Measurements from ENCODE around the gene VSTM1.

The VSTM1 gene

DNA sequence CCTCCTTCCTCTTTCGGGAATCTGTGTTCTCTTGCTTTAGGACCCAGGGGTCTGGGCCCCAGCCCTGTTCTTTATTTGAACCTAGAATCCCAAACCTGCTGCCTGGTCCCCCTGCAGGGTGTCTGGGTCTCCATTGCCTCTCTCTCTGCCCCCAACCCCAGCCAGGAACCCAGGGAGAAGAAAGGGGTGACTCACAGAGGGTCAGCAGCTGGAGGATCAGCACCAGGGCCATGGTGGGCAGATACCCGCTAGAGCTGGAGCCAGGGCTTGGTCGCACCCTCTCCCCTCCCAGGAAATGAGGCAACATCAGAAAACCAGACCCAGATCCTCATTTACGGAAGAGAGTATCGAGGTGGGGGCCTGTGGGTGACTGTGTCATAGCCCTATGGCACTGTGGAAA lies 36.9 kb upstream of the VSTM1 start, which contains the start of gene OSCAR:
Gene OSCAR (minus strand): TSS at position 243 of the 400 bp plus-strand sequence. CDS start 11 bp downstream, at position 232.
- TF ChIP-seq, protein P1, sequence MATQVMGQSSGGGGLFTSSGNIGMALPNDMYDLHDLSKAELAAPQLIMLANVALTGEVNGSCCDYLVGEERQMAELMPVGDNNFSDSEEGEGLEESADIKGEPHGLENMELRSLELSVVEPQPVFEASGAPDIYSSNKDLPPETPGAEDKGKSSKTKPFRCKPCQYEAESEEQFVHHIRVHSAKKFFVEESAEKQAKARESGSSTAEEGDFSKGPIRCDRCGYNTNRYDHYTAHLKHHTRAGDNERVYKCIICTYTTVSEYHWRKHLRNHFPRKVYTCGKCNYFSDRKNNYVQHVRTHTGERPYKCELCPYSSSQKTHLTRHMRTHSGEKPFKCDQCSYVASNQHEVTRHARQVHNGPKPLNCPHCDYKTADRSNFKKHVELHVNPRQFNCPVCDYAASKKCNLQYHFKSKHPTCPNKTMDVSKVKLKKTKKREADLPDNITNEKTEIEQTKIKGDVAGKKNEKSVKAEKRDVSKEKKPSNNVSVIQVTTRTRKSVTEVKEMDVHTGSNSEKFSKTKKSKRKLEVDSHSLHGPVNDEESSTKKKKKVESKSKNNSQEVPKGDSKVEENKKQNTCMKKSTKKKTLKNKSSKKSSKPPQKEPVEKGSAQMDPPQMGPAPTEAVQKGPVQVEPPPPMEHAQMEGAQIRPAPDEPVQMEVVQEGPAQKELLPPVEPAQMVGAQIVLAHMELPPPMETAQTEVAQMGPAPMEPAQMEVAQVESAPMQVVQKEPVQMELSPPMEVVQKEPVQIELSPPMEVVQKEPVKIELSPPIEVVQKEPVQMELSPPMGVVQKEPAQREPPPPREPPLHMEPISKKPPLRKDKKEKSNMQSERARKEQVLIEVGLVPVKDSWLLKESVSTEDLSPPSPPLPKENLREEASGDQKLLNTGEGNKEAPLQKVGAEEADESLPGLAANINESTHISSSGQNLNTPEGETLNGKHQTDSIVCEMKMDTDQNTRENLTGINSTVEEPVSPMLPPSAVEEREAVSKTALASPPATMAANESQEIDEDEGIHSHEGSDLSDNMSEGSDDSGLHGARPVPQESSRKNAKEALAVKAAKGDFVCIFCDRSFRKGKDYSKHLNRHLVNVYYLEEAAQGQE (IDR thresholded peaks at IDR 0.05; ENCODE audit: insufficient read depth in 1 of 2, low read depth in 2 of 2, low read length in 2 of 2), result no peak
- TF ChIP-seq POLR2AphosphoS5 (IDR thresholded peaks at IDR 0.05; ENCODE audit: low read depth, low read length) (no peak), TAF1 (IDR thresholded peaks at IDR 0.05; ENCODE audit: borderline replicate concordance, insufficient read depth, low read length) (no peak), FOXP2 (optimal IDR thresholded peaks at IDR 0.05; ENCODE audit: borderline replicate concordance, extremely low read depth, extremely low read length, insufficient read depth) (no peak)

DNA sequence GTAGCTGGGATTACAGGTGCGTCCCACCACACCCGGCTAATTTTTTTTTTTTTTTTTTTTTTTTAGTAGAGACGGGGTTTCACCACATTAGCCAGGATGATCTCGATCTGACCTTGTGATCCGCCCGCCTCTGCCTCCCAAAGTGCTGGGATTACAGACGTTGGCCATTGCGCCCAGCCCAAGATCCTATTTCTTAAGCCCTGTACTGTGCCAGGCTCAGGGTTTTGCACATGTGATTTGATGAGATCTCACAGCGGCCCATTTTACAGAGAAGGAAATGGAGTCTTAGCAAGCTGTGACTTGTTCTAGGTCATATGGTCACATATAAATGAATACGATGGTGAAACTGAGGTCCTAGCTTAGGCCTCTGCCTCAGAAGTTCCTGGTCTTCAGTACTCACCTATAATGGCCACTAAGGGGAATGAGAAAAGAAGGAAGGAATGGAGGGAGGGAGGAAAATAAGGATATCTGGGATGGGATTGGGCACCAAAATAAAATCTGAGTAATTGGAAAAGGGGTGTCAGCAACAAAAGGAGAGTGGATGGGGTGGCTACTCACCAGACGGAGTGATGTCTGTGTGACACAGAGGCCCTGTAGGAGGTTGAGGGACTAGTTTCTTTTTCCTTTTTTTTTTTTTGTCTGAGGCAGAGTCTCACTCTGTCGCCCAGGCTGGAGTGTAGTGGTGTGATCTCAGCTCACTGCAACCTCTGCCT lies 35.6 kb upstream of the VSTM1 start:
- no peak for TF ChIP-seq SIN3A (IDR thresholded peaks at IDR 0.05; ENCODE audit: borderline replicate concordance, insufficient read depth, low read length)
- no peak for TF ChIP-seq FOXP2 (optimal IDR thresholded peaks at IDR 0.05; ENCODE audit: borderline replicate concordance, extremely low read depth, extremely low read length, insufficient read depth)
- no peak for TF ChIP-seq POLR2AphosphoS5 (IDR thresholded peaks at IDR 0.05; ENCODE audit: low read depth, low read length)
- no peak for TF ChIP-seq TAF1 (IDR thresholded peaks at IDR 0.05; ENCODE audit: borderline replicate concordance, insufficient read depth, low read length)
- TF ChIP-seq, protein P1 (IDR thresholded peaks at IDR 0.05; ENCODE audit: insufficient read depth in 1 of 2, low read depth in 2 of 2, low read length in 2 of 2), result no peak

DNA sequence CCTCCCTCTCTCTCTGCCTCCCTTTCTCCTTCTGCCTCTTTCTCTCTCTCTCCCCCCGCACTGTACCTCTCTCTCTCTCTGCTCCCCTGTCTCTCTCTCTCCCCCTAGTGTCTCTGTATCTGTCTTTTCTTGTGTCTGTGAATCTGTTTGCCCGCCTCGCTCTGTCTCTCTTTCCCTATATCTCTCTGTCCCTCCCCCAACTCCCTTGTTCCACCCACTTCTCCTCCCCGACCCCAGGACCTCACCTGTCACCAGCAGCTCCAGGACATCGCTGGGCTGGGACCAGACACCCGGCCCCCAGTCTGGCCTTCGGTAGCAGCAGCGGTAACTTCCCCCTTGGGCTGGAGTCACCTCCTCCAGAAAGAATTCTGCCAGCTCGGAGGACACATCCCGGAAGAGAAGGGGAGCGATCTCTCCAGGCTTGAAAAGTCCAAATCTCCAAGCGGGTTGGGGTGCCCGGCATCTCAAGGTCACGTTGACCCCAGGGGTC lies 33.0 kb upstream of the VSTM1 start:
- TF ChIP-seq, protein P1 (IDR thresholded peaks at IDR 0.05; ENCODE audit: insufficient read depth in 1 of 2, low read depth in 2 of 2, low read length in 2 of 2), result no peak

DNA sequence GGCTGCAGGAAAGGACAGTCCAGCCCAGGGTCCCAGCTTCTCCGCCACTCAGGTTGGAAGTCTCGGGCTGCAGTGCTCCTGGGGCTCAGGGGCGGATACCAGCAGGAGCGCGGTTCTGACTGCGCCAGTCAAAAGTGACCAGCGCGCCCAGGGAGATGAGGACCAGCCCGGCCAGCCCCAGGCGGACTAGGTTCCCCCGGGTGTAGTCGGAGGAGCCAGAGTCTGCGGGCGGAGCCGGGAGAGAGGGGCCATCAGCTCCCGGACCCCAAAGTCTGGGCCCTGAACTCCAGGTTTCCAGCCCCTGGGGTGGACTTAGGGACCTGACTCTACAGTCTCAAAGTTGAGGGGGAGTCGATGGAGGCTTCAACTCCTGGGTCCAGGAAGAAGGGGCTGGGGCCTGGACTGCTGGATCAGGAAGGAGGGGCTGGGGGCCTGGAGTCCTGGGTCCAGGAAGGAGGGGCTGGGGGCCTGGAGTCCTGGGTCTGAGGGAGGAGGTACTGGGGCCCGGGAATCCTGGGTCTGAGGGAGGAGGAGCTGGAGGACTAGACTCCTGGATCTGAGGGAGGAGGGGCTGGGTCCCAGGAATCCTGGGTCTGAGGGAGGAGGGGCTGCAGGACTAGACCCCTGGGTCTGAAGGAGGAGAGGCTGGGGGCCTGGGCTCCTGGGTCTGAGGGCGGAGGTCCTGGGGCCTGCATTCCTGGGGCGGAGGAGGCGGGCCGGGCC lies 31.6 kb upstream of the VSTM1 start:
- TF ChIP-seq FOXP2 (optimal IDR thresholded peaks at IDR 0.05; ENCODE audit: borderline replicate concordance, extremely low read depth, extremely low read length, insufficient read depth) (no peak), POLR2AphosphoS5 (IDR thresholded peaks at IDR 0.05; ENCODE audit: low read depth, low read length) (no peak), TAF1 (IDR thresholded peaks at IDR 0.05; ENCODE audit: borderline replicate concordance, insufficient read depth, low read length) (no peak), SIN3A (IDR thresholded peaks at IDR 0.05; ENCODE audit: borderline replicate concordance, insufficient read depth, low read length) (no peak)
- TF ChIP-seq, protein P1 (IDR thresholded peaks at IDR 0.05; ENCODE audit: insufficient read depth in 1 of 2, low read depth in 2 of 2, low read length in 2 of 2), result no peak

Measured in PFSK-1 (cell line).